ENCODE results near the gene PEF1. TPM values are rescaled to one million over a fixed set of nuclear protein-coding genes. Genes with fewer than 3 reads are reported as not detected.
A peak's percentile ranks its signal among the peaks of the same experiment; 100 is the strongest.

Gene PEF1
- total and polyA plus RNA-seq, 2 experiments from 2014 or later = 70.7 to 85.5 TPM

- DNase-seq (ENCODE audit: low spot score) = no peak
- Histone ChIP-seq H4K20me1 (ENCODE audit: insufficient read depth, poor library complexity, severe bottlenecking) (no peaks in the 10 kb centered on the region), H3K9me2 (replicated peaks; ENCODE audit: insufficient read depth) (no peaks in the 10 kb centered on the region), H2AFZ (peak overlapping the region; percentile 9), H3K4me3 (peak overlapping the region; percentile 22), H3K79me2 (peaks cover 49% of the 10 kb centered on the region), H3K36me3 (replicated peaks; ENCODE audit: insufficient read depth, low read depth) (no peaks in the 10 kb centered on the region), H3K27ac (peak overlapping the region; percentile 94), H3K27me3 (no peaks in the 10 kb centered on the region), H3K4me1 (ENCODE audit: insufficient read depth) (peaks cover 18% of the 10 kb centered on the region), H3K9me3 (ENCODE audit: low read depth) (no peaks in the 10 kb centered on the region), H3K4me2 (peak overlapping the region; percentile 83)
- no peak for TF ChIP-seq CTCF (IDR thresholded peaks at IDR 0.05; ENCODE audit: poor library complexity)
- no peak for TF ChIP-seq EZH2 (IDR thresholded peaks at IDR 0.05; ENCODE audit: borderline replicate concordance)
- no peak for TF ChIP-seq EZH2phosphoT487 (IDR thresholded peaks at IDR 0.05; ENCODE audit: low read depth, severe bottlenecking, unreplicated experiment)
- WGBS (ENCODE audit: low lambda C conversion rate, missing lambda C conversion rate) = 1% methylated on average over 11 of the region's 11 CpGs
These were observed 545 bp upstream of the PEF1 start for GRCh38 chr1:31645274-31645568.

- Histone ChIP-seq H3K4me2 (peak overlapping the region; percentile 95), H3K27me3 (no peaks in the 10 kb centered on the region), H3K9me2 (replicated peaks; ENCODE audit: insufficient read depth) (no peaks in the 10 kb centered on the region), H3K36me3 (replicated peaks; ENCODE audit: insufficient read depth, low read depth) (no peaks in the 10 kb centered on the region), H3K4me1 (ENCODE audit: insufficient read depth) (peaks cover 19% of the 10 kb centered on the region), H3K9me3 (ENCODE audit: low read depth) (no peaks in the 10 kb centered on the region), H3K27ac (peak overlapping the region; percentile 94), H2AFZ (peak overlapping the region; percentile 34), H3K79me2 (peaks cover 56% of the 10 kb centered on the region), H3K4me3 (peak overlapping the region; percentile 54), H4K20me1 (ENCODE audit: insufficient read depth, poor library complexity, severe bottlenecking) (no peaks in the 10 kb centered on the region)
- TF ChIP-seq EZH2phosphoT487 (IDR thresholded peaks at IDR 0.05; ENCODE audit: low read depth, severe bottlenecking, unreplicated experiment) = no peak
- TF ChIP-seq CTCF (IDR thresholded peaks at IDR 0.05; ENCODE audit: poor library complexity) = no peak
- TF ChIP-seq EZH2 (IDR thresholded peaks at IDR 0.05; ENCODE audit: borderline replicate concordance) = no peak
- 8% methylated on average over 18 of the region's 18 CpGs for WGBS (ENCODE audit: low lambda C conversion rate, missing lambda C conversion rate)
- no peak for DNase-seq (ENCODE audit: low spot score)
These were observed 608 bp downstream of the PEF1 start for GRCh38 chr1:31643976-31644559.

- Histone ChIP-seq H3K27ac (no peak overlapping the region), H3K9me2 (replicated peaks; ENCODE audit: insufficient read depth) (no peaks in the 10 kb centered on the region), H3K27me3 (no peaks in the 10 kb centered on the region), H3K36me3 (replicated peaks; ENCODE audit: insufficient read depth, low read depth) (no peaks in the 10 kb centered on the region), H3K4me3 (no peak overlapping the region), H2AFZ (no peak overlapping the region), H3K9me3 (ENCODE audit: low read depth) (no peaks in the 10 kb centered on the region), H3K4me1 (ENCODE audit: insufficient read depth) (peaks cover 26% of the 10 kb centered on the region), H4K20me1 (ENCODE audit: insufficient read depth, poor library complexity, severe bottlenecking) (no peaks in the 10 kb centered on the region), H3K4me2 (peak overlapping the region; percentile 95), H3K79me2 (peaks cover 68% of the 10 kb centered on the region)
- DNase-seq (ENCODE audit: low spot score) = no peak
- TF ChIP-seq CTCF (IDR thresholded peaks at IDR 0.05; ENCODE audit: poor library complexity) (no peak), EZH2phosphoT487 (IDR thresholded peaks at IDR 0.05; ENCODE audit: low read depth, severe bottlenecking, unreplicated experiment) (no peak), EZH2 (IDR thresholded peaks at IDR 0.05; ENCODE audit: borderline replicate concordance) (no peak)
- 96% methylated on average over 3 of the region's 3 CpGs for WGBS (ENCODE audit: low lambda C conversion rate, missing lambda C conversion rate)
These were observed 1.8 kb downstream of the PEF1 start for GRCh38 chr1:31642897-31643296.
